GM23248 (cell line): Measurements from ENCODE around the gene OPRL1.

Experiments
- EZH2 ChIP-seq: fragments of 200-600 bp; sonication (generic); IDR thresholded peaks from 2 replicates; pipeline ENCODE4 v1.6.1; 2018; ENCODE audit warnings: antibody characterized with exemption, mild to moderate bottlenecking; ENCODE audit not compliant: insufficient read depth, poor library complexity, severe bottlenecking
- EZH2phosphoT487 ChIP-seq: fragments of 200-600 bp; sonication (generic); IDR thresholded peaks from 2 replicates; pipeline ENCODE4 v1.6.1; 2018; ENCODE audit warnings: antibody characterized with exemption, moderate library complexity, mild to moderate bottlenecking, low read depth; ENCODE audit not compliant: insufficient read depth

GRCh38 chr20:64078934-64079272 lies 979 bp upstream of the OPRL1 start:
- TF ChIP-seq EZH2 (no peak), EZH2phosphoT487 (no peak)
